ENCODE measurements around the gene MAD1L1.

- TF ChIP-seq, protein P1, sequence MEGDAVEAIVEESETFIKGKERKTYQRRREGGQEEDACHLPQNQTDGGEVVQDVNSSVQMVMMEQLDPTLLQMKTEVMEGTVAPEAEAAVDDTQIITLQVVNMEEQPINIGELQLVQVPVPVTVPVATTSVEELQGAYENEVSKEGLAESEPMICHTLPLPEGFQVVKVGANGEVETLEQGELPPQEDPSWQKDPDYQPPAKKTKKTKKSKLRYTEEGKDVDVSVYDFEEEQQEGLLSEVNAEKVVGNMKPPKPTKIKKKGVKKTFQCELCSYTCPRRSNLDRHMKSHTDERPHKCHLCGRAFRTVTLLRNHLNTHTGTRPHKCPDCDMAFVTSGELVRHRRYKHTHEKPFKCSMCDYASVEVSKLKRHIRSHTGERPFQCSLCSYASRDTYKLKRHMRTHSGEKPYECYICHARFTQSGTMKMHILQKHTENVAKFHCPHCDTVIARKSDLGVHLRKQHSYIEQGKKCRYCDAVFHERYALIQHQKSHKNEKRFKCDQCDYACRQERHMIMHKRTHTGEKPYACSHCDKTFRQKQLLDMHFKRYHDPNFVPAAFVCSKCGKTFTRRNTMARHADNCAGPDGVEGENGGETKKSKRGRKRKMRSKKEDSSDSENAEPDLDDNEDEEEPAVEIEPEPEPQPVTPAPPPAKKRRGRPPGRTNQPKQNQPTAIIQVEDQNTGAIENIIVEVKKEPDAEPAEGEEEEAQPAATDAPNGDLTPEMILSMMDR (IDR thresholded peaks at IDR 0.05; ENCODE audit: low read depth, low read length, missing input control), result no peak
- TF ChIP-seq SP1 (IDR thresholded peaks at IDR 0.05) (no peak), ZBTB33 (IDR thresholded peaks at IDR 0.05) (no peak), RAD21 (IDR thresholded peaks at IDR 0.05) (no peak), TAF1 (conservative IDR thresholded peaks at IDR 0.05) (no peak), JUND (IDR thresholded peaks at IDR 0.05) (no peak), EGR1 (IDR thresholded peaks at IDR 0.05; ENCODE audit: low read depth in 2 of 2) (no peak), REST (IDR thresholded peaks at IDR 0.05) (no peak), RXRA (IDR thresholded peaks at IDR 0.05) (no peak), GABPA (IDR thresholded peaks at IDR 0.05 in 1 of 2, conservative IDR thresholded peaks at IDR 0.05 in 1 of 2) (no peak), YY1 (IDR thresholded peaks at IDR 0.05) (no peak)
- TF ChIP-seq, protein P2, sequence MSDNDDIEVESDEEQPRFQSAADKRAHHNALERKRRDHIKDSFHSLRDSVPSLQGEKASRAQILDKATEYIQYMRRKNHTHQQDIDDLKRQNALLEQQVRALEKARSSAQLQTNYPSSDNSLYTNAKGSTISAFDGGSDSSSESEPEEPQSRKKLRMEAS (IDR thresholded peaks at IDR 0.05), result no peak
- TF ChIP-seq, protein P3, sequence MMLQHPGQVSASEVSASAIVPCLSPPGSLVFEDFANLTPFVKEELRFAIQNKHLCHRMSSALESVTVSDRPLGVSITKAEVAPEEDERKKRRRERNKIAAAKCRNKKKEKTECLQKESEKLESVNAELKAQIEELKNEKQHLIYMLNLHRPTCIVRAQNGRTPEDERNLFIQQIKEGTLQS (IDR thresholded peaks at IDR 0.05), result no peak
These were observed 21.8 kb upstream of the MAD1L1 start for GRCh38 chr7:2254429-2255144.
